HG03558 (cell line): ENCODE results near the gene GRID2.

Source experiments
- ATAC-seq: cut with Tn5 transposase; IDR thresholded peaks from one replicate; pipeline ENCODE4 v1.9.1; 2021; ENCODE audit warnings: moderate number of reproducible peaks; ENCODE audit not compliant: unreplicated experiment; ENCODE audit errors: extremely low read depth

Gene GRID2

GRCh38 chr4:92516450-92516849, 212.7 kb downstream of the GRID2 start:
- ATAC-seq: no peak

GRCh38 chr4:92519727-92520126, 216.0 kb downstream of the GRID2 start:
- ATAC-seq: no peak

- ATAC-seq: no peak
These were observed 216.8 kb downstream of the GRID2 start for GRCh38 chr4:92520563-92520962.

- no peak for ATAC-seq
These were observed 218.2 kb downstream of the GRID2 start for GRCh38 chr4:92521941-92522340.

- ATAC-seq: no peak
These were observed 218.6 kb downstream of the GRID2 start for GRCh38 chr4:92522356-92522755.

GRCh38 chr4:92524131-92524530, 220.4 kb downstream of the GRID2 start:
- ATAC-seq: no peak

GRCh38 chr4:92528541-92528940, 224.8 kb downstream of the GRID2 start:
- no peak for ATAC-seq

GRCh38 chr4:92529510-92529909, 225.7 kb downstream of the GRID2 start:
- ATAC-seq: no peak

- no peak for ATAC-seq
These were observed 231.8 kb downstream of the GRID2 start for GRCh38 chr4:92535599-92535998.

- ATAC-seq: no peak
These were observed 247.8 kb downstream of the GRID2 start for GRCh38 chr4:92551616-92552015.

GRCh38 chr4:92566269-92566668, 262.5 kb downstream of the GRID2 start:
- no peak for ATAC-seq

GRCh38 chr4:92580816-92581215, 277.1 kb downstream of the GRID2 start:
- no peak for ATAC-seq

GRCh38 chr4:92599044-92599443, 295.3 kb downstream of the GRID2 start:
- no peak for ATAC-seq

- ATAC-seq: no peak
These were observed 296.9 kb downstream of the GRID2 start for GRCh38 chr4:92600638-92601037.

- no peak for ATAC-seq
These were observed 302.5 kb downstream of the GRID2 start for GRCh38 chr4:92606227-92606626.

- ATAC-seq: no peak
These were observed 311.3 kb downstream of the GRID2 start for GRCh38 chr4:92615049-92615448.

GRCh38 chr4:92618968-92619367, 315.2 kb downstream of the GRID2 start:
- no peak for ATAC-seq

GRCh38 chr4:92629302-92629701, 325.5 kb downstream of the GRID2 start:
- ATAC-seq: no peak

GRCh38 chr4:92634882-92635281, 331.1 kb downstream of the GRID2 start:
- no peak for ATAC-seq

GRCh38 chr4:92636038-92636806, 332.5 kb downstream of the GRID2 start:
- ATAC-seq: no peak

GRCh38 chr4:92641409-92641808, 337.6 kb downstream of the GRID2 start:
- no peak for ATAC-seq

GRCh38 chr4:92646826-92647225, 343.1 kb downstream of the GRID2 start:
- no peak for ATAC-seq
